HG03025 (cell line): ENCODE data around the gene M1AP.

Experiments used
- ATAC-seq: cut with Tn5 transposase; IDR thresholded peaks from one replicate; pipeline ENCODE4 v1.9.1; 2021; ENCODE audit warnings: mild to moderate bottlenecking, moderate library complexity; ENCODE audit not compliant: unreplicated experiment, low FRiP score

M1AP gene

GRCh38 chr2:74507926-74508520 lies 140.1 kb downstream of the M1AP start:
- peak; percentile 11 for ATAC-seq
